ENCODE results near the gene REXO1.
"Not testable (repeated sequence)": the region's sequence is repeated elsewhere in the genome, so short reads cannot be mapped to it uniquely, and the experiment has no call there.

Gene REXO1

DNA sequence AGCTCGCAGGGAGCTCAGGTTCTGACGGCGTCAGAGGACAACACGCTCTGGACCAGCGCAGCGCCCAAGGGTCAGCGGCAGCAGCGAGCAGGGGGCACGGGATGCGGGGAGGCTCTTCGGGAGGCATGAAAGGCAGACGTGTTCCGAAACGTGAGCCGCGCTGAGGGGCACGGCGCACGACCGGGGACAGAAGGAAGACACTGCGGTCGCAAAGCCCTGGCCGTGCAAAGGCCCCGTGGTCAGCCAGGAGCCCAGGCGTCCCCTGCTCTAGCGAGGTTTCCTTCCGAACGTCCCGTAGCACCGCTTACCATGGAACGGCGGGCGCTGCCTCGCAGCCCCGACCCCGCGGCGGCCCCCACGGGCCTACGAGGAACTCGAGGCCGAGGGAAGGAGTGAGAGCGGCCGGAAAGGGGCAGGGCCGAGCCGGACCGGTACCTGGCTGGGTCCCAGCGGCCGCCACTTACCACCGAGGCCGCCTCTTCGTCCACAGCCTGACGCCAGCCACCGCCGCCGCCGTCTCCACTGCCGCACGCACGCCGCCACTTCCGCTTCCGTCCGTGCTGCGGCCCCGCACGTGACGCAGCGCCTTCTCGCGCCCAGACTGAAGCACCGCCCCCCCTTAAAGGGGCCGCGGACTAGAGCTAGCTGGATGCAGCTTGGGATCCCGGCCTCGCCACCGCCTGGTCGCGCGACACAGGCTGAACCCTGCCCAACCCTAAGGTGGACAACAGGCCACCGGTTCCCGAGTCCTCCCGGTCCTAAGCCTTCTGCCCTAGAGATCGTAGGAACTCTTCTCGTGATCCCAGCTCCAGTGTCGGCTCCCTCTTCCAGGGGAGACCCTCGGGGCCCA is 27.6 kb upstream of the REXO1 start:
- peak; percentile 71 for DNase-seq

DNA sequence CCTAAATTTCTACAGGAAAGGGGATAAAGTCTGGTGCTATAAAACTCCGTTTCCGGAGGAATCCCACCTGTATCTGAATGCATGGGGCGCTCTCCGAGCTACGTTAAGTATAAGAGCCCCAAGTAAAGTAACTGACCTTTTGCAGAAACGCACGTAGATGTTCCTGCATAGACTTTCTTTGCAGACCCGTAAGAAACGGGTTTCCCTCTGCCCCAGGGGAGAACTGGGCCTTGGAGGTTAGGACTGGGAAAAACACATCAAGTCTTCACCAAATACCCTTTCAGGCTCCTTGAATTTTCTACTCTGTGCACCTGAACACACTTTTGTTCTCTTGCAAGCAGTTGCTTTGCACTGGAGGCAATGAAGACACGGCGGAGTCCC is 27.0 kb upstream of the REXO1 start:
- not testable (repeated sequence) for DNase-seq

DNA sequence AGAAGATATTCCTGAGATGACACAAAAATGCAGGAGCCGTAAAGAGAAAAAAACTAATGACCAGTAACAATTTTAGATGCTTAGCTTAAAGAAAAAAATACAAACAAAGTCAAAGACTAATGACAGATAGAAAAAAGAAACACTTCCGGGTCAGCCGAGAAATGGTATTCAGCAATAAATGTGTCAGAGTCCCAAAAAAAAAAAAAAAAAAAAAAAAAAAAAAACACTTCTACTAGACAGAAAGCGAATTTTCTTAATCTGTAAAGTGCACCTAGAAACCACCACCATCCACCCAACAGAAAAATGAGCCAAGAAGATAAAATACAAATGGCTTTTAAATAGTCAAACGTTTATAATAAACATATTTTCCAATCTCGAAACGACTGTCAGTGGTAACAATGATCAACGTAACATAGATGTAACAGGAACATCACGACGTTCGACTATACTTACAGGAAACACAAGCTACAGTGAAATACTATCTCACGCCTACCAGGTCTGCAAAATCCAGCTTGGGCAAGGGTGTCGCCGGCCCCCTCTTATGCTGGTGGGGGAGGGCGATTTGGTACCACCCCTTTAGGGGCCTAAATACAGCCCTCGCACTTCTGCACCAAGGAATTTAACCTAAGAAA is 26.4 kb upstream of the REXO1 start:
- DNase-seq: no peak

DNA sequence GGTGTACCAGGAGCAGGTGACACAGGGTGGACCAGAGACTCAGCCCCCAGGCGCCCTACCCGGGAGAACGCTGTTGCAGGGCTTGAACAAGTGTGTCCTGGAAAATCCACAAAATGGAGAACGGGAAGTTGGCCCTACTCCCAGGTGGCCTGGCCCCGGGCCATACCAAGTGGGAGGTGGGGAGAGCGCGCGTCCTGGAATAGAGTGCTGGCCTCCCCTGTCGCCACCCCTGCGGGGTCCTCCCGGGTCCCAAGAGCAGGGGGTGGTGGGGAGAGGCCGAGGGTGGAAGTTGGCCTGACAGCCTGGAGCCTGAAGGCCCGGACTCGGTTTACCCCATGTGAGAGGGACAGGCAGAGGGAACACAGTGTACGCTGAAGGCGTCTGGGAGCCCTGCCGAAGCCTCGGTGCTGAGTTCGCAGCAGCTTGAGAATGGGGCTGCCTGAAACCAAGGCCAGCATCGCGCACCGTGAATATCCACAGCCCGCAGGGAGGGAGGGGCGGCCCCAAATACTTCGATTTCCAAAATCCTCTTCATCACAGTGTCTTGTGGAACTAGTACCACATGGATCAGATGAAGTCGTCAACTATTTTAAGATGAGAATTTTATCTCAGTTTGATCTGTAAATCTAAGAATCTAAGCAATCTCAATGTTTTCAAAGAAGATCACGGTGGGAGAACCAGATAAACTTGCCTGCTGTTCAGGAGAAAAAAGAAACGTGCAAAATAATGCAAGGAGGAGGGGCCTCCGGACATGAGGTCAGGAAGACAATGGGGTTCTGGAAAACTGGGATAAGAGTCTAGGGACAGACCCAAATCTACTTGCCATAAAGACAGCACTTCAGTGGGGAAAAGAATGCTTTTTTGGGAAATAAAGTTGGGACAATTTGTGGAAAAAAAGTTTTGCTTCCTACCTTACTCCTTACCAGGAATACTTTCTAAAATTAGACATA is 25.5 kb upstream of the REXO1 start:
- no peak for DNase-seq

DNA sequence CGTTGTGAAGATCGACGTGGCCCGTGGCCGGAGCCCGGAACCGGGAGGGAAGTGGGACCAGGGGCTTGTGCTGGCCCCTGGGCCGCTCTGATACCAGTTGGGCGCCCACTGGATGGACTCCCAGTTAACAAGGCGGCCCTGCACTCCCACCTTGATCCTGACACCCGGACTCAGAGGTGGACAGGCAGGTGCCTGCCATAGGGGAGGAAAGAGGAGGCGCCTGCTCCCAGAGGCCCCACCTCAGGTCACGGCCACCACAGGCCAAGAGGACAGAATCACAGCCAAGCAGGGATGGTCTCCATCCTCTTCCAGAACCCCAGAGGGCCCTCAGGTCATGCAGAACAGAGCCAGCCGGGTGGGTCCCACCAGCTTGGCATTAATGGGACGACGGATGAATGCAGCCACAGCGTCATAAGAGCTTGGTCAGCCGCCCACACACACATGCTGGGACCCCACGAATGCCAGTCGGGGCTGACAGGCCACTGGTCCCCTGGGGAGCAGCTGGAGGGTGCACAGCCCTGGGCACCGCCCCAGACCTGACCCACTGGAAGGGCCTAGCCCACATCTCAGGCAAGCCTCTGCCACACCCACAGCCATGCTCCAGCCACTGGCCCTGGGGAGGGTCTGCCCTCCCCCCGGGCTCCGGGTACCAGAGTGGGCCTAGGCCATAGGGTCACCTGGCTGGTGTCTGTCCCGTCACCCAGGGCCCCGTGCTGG is 24.7 kb upstream of the REXO1 start:
- no peak for DNase-seq

DNA sequence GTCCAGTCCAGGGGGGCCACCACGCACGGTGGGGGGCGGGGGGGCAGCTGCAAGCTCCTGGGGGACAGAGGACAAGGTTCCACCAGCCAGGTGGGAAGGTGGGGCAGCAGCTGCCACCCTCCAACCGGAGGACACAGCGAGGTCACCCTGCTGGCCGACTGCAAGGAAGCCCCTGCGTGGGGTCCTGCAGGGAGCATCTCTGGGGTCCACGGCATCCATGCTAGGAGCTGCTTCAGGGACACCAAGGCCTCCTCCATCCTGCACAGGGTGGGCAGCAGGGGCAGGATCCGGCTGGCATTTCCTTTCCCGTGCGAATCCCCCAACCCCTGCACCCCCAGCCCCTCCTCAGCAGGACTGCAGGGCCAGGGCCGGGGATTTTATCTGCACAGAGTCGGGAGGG is 23.3 kb upstream of the REXO1 start:
- no peak for DNase-seq

DNA sequence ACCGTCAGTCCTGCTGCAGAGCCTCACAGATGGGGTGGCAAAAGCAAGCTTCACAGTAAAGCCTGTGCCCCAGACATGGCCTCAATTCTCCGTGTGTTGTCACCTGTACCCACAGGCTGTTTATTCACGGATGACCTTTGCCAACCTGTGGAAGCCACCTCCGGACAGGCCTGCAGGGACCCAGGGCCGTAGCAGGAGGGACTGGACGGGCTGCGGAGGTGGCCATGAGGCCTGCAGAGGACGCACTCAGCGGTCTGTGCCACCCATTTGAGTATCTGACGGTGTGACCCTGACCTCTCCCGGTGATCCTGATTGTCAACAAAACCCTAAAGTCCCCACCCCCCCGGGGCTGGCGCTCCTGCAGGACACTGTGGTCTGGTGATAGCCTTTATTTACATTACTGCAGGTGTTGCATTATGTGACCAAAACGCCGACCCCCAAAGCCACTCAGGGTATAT is 22.9 kb upstream of the REXO1 start:
- DNase-seq: no peak

DNA sequence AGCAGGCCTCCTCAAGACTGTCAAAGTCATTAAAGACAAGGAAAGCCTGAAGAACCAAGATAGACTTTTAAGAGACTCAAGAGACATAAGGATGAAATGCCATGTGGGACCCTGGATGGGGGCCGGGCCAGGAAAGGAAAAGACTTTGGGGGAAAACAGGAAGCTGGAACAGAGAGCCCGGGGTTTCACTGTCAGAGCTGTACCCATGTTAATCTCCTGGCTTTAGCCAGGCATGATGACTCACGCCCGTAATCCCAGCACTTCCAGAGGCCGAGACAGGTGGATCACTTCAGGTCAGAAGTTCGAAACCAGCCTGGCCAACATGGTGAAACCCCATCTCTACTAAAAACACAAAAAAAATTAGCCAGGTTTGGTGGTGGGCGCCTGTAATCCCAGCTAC is 20.7 kb upstream of the REXO1 start:
- no peak for DNase-seq

DNA sequence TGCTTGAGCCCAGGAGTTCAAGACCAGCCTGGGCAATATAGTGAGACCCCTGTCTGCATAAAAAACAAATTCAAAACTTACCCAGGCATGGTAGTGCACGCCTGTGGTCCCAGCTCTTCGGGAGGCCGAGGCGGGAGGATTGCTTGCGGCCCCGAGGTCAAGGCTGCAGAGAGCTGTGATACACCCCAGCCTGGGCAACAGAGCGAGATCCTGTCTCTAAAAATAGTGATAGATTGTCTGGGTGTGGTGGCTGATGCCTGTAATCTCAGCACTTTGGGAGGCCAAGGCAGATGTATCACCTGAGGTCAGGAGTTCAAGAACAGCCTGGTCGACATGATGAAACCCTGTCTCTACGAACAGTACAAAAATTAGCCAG is 19.1 kb upstream of the REXO1 start:
- no peak for DNase-seq

DNA sequence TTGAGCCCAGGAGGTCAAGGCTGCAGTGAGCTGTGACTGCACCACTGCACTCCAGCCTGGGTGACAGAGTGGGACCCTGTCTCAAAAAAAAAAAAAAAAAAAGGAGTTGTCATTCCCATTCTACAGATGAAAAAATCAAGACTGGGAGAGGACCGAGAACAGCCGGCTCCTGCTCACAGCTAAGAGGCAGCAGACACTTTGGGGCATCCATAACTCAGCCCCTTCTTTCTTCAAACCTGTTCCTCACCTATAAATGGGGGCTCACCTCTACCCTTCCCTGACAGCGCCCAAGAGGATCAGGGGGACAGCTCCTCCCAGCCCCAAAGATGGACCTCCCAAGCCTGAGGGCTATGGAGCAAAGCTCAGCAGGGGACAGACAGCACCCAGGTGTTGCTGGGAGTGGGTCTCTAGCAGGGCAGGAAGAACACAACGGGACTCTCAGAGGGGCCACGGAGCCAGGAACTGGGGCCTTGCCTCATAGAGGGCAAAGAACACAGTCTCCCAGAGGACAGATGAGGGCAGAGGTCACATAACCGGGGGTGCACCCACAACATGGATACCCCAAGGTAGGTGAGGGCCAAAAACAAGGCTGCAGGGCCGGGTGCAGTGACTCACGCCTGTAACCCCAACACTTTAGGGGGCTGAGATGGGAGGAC is 18.5 kb upstream of the REXO1 start:
- DNase-seq: no peak

DNA sequence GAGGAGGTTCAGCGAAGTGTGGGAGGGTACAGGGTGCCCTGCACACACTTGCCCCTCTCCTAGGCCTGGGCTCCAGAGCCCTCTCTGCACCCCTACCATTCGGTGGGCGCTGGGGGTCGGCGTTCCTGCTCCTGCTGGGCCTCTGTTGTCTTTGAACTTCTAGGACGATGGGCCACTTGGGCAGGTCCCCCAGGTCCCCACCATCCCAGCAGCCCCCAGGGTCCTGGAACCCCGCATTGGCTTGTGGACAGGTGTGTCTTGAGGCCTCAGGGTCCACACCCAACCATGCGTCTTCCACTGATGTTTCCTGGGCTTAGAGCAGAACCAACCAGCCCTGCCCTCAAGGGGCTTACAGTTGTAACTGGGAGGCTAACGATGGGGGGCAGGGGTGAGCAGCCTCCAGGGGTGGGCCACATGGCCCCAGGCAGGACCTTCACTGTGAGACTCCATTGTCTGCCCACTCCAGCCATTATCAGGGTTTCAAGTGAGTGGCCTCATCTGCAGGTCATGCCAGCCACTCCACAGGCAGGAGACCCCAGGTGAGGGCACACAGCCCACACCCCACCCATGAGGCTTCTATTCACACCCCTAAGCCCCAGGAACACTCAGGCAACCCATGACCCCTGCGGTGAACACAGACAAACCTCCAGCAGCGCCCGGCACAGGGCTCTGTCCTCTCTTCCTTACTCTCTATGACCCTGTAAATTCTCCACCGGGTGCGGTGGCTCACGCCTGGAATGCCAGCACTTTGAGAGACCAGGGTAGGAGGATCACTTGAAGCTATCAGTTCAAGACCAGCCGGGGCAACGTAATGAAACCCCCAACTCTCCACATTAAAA is 17.1 kb upstream of the REXO1 start:
- no peak for DNase-seq

DNA sequence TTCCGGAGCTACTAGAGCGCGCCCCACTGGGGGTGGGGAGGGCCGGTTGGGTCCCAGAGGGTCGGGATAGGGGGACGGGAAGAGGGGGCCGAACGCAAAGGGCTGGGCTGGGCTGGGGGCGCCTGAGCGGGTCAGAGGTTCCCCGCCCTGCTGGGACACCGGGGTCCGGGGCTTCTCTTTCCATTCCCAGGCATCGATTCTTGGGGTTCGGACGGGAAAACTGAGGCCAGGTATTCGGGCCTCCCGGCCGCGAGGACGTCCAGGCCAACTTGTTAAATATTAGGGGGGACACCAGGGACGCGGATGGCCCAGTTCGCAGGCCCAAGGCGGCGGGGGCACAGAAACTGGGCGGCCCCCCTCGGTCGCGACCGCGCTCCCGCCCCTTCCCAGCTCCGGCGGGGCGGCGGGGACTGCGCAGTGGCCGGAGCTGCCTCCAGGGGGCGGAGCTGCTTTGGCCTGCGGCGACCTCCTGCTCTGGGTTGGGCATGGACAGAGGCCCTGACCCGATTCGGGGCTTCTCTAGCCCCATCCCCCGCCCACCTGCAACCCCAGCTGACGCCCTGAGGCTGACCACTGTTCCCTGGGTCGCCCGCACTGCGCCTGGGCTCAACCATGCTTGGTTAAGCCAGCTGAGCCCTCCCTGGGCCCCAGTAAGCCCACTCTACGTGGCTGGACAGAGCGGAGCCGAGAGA is 16.3 kb upstream of the REXO1 start:
- DNase-seq: peak; percentile 29

DNA sequence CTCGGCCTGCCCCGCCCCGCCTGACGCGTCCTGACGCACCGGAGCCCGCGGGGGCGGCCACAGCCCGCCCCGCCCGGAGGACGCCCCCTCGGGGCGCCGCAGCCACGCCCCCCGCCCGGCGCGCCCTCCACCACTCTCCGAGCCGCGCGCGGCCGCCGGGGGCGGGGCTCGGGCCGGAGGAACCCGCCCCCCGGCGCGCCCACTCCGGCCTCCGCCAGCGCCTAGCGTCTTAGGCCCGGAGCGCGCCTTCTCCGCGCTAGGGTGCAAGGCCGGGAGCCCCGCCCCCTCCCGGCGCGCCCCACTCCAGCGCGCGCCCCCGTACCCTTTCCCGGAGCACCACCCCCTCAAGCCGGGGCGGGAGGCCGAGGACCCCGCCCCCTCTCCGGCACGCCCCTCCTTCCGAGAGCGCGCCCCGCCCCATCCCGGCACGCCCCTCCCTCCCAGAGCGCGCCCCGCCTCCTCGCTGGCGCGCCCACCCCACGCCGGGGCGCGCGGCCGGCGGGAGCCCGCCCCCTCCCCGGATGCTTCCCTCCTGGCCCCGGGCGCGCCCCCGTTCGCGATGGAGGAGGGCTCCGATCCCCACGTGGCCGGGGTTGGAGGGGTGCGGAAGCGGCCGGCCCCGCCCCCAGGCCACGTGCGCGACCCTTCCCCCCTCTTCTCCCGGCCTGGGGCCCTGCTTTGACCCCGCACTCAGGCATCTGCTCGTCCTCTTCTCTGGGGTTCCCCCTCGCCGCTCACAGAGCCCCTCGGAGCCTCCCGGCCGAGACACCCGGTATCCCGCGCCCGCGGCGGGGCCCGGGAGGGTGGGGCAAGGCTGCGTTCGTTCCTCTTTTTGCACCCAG is 15.6 kb upstream of the REXO1 start:
- peak; percentile 90 for DNase-seq

DNA sequence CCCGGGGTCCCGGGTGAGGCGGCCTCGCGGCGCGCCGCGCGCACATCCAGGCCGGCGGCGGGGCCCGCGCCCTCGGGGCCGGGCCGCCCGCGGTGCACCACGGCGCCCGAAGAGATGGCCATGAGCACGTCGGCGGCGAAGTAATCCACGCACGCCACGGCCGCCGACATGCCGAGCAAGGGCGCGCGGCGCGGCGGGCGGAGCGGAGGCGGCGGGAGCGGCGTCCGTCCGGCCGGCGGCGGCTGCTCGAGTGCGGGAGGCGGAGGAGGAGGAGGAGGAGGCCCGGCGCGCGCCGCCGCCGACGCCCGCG is 15.0 kb upstream of the REXO1 start, which contains the start of gene KLF16:
KLF16 (minus strand) TSS at position 252 of the 310 bp plus-strand sequence; CDS start at position 170, 82 bp downstream.
- no peak for DNase-seq

DNA sequence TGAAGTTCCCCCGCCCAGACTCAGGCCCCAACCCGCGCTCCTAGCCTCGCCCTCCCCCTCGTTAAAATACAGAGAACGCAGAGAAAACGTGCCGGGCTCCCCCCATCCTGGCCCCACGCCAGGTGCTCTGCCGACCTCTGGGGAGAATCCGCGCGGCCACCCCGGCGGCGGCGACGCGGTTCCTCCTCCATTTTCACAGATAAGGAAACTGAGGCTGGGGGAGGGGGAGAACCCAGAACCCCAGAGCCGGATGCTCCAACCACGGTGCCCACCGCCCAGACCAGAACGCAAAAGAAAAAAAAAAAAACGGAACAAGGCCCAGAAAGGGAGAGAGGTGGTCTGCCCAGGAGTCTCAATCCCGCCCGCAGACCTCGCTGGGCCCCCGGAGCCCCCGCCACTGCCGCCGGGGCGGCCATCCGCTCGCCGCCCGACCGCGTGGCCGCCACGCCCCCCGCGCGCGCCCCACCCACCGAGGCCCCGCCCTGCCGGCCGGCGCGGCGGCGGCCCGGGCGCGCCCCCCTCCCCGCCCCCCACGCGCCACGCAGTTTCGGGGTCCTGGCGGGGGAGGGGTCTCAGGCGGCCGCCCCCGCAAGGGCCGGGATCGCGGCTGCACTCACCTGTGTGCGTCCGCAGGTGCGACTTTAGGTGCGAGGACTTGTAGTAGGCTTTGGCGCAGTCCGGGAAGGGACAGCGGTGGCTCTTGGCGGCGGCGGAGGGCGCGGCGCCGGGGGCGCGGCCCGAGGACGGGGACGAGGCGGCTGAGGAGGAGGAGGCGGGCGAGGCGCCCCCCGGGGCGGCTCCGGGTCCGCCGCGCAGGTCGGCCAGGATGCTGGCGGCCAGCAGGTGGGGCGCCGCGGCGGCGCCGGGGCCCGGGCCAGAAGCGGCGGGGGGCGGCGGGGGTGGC is 14.4 kb upstream of the REXO1 start:
- peak; percentile 54 for DNase-seq

DNA sequence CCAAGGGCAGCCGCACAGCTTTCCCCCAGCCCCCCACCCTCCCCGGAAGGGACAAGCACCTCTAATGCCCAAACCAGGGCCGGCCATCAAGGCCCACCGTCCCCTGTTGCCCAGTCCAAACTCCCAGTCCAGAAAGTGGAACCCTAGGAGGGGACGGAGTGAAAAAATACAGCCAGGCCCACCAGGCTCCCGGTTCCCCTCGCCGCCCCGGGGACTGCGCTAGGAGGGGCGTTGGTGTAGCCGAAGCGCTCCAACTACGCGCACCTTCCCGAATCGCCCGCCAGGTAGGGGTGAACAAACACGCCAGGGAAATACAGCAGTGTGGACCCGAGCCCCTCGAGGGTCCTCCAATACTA is 13.8 kb upstream of the REXO1 start:
- no peak for DNase-seq

DNA sequence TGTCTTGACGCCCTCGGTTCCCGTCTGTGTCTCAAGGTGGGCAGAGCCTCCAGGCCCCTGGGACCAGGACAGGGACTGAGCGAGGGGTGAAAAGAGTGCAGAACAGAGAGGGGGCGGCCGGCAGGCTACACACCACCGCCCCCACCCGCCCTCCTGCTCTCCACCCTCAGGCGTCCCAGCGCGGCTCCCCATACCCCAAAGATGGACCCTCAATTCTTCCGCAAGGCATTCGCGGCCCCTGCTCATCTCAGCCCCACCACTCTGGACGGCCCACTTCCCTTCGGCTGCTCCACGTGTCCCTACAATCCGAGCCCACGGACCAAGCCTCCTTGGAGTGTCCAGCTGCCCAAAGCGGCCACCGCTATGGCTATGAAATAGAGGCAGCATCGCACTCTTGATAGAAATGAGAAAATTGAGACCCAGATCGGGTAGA is 13.3 kb upstream of the REXO1 start:
- no peak for DNase-seq

DNA sequence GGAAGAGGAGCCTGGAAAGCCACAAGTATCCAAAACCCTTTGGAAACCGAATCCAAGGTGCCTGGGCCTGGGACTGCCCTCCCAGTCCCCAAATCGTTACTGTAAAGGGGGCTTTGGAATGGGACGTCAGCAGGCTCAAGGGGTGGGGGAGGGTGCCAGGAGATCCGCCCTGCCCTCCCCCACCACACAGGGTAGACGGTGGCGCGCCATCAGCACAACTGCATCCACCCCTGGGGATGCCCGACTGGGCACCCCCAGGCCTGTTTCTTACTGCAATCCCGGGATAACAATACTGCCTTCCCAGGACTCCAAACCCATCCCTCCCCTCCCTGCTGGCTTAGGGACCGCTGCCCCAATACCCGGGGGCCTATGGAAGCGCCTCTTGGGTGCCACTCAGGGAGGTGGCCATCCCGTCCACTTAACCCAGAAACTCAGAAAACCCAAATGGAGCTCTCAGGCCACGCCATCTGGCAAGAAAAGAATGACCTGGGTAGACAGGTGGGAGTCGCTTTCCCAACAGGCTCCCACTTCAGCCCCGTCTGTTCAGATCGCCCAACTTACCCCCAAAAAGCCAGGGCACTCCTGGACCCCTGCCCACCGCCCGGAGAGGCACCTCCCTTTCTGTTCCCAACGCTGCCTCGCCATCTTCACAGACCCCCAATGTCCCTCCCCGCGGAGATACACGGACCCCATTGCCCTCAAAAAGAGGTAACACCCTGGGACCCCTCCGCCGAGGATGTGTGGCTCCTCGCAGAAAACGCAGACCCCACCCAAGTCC is 12.7 kb upstream of the REXO1 start:
- DNase-seq: no peak

Data from effector CD8-positive, alpha-beta T cell (primary cell).